Psoas muscle (tissue), 8 donors: ENCODE measurements around the gene SIGLEC1. TPM values are rescaled to one million over a fixed set of nuclear protein-coding genes. Genes with fewer than 3 reads are reported as not detected.

ENCODE experiments used
- ATAC-seq, 4 donors: fragments of 200-7000 bp; cut with Tn5 transposase; one replicate each; pipeline ENCODE4 v1.9.1; 2020; ENCODE audit warnings: moderate library complexity in 3 of 4, mild to moderate bottlenecking in 2 of 4
- DNase-seq, 2 donors: peaks; one replicate each; pipeline ENCODE4 v3.0.0-alpha.2; 2020
- H3K27ac ChIP-seq: fragments of 200-600 bp; one replicate; pipeline ENCODE4 v1.8.0; 2022
- H3K27me3 ChIP-seq, 3 donors: fragments of 200-600 bp in 1 of 3; one replicate each; pipeline versions ENCODE4 v1.6.1 to v1.8.0; 2013 to 2022; ENCODE audit warnings: low read length in 2 of 3, mild to moderate bottlenecking in 2 of 3, moderate library complexity in 1 of 3; ENCODE audit not compliant: insufficient read depth in 3 of 3
- H3K36me3 ChIP-seq, 2 donors: fragments of 200-600 bp in 1 of 2; one replicate each; pipeline versions ENCODE4 v1.6.1 to v1.8.0; 2013 to 2022; ENCODE audit warnings: low read depth in 1 of 2, mild to moderate bottlenecking in 1 of 2, moderate library complexity in 1 of 2; ENCODE audit not compliant: insufficient read depth in 1 of 2
- H3K4me1 ChIP-seq: fragments of 200-600 bp; one replicate; pipeline ENCODE4 v1.8.0; 2022
- H3K4me3 ChIP-seq: fragments of 200-600 bp; one replicate; pipeline ENCODE4 v1.8.0; 2022; ENCODE audit warnings: mild to moderate bottlenecking
- H3K9me3 ChIP-seq: fragments of 200-600 bp; one replicate; pipeline ENCODE4 v1.8.0; 2022
- CTCF ChIP-seq: fragments of 200-600 bp; IDR thresholded peaks from one replicate; pipeline ENCODE4 v1.8.0; 2022; ENCODE audit warnings: antibody characterized with exemption
- WGBS, 3 donors: extraction: QIAGEN DNeasy Blood & Tissue Kit; methylation state at CpG; one replicate each; pipeline versions ENCODE4 v1.1.6 to v1.1.7; 2013; 5-methylcytosine and 5-hydroxymethylcytosine counted together
- intact Hi-C, 2 donors: fragments of 100-400 bp; cut with DNase I; formaldehyde crosslinking; loops; one replicate each; pipeline versions ENCODE4 v1.11.0 to v1.14.2; 2022
- polyA plus RNA-seq, 3 donors: library from polyadenylated mRNA; stranded (reverse); fragments of 200-250 nt; gene quantifications; one replicate each; pipeline ENCODE4 v1.2.3, GENCODE V29; 2013
- total RNA-seq, 4 donors: library from RNA; stranded (reverse); fragmentation: NEBNext Ultra II Directional in 2 of 4; extraction: Animal tissue kit (Norgen Biotek cat#: 25700) in 2 of 4; gene quantifications; one replicate each; pipeline versions ENCODE4 v1.2.1 to v1.2.4, GENCODE V29; 2021 to 2023
- donor health status: healthy with polysubstance abuse.
- donor health status: DM: no; HTN: no; CAD: no; lungs with moderate emphysema.
- donor health status: Bipolar disorder and iron deficiency.
- donor health status: healthy.
- donor health status: DM: yes; HTN: yes; CAD: no.
- donor health status: DM: no; HTN: no; CAD: no.
- donor health status: DM: no; HTN: no; CAD: no.
- donor health status: DM: yes; HTN: yes; CAD: no.

SIGLEC1 gene
- total and polyA plus RNA-seq, 7 donors: 0.98 to 6.2 (median 2.6) TPM

GRCh38 chr20:3681931-3682781 lies 30.2 kb downstream of the SIGLEC1 start, which contains the start of gene ADAM33:
Gene ADAM33 (minus strand): TSS chr20:3682010. CDS start chr20:3682004, 6 bp downstream.
- peak within 1 kb of the TSS; percentile 60 for H3K4me3 ChIP-seq
- H3K27ac ChIP-seq: peak within 1 kb of the TSS; percentile 52
- ATAC-seq (peak; percentile 25 to 41 (median 34)), DNase-seq (peak; percentile 75 to 80)
- TF ChIP-seq CTCF: no peak
- peaks cover 6% of the 10 kb centered on the region for H3K4me1 ChIP-seq
- 7 to 9% (median 9%) methylated on average over 55 to 65 of the region's 65 CpGs for WGBS, 3 donors
- H3K36me3 ChIP-seq: no peaks in the 10 kb centered on the region
- no peaks in the 10 kb centered on the region for H3K9me3 ChIP-seq
- peaks cover 0 to 24% (median 0%) of the 10 kb centered on the region in 3 donors for H3K27me3 ChIP-seq
- intact Hi-C loops: no loop called here

GRCh38 chr20:3681352-3681930 lies 31.0 kb downstream of the SIGLEC1 start:
- Histone ChIP-seq H3K27ac (peak overlapping the region; percentile 41), H3K4me1 (peaks cover 2% of the 10 kb centered on the region), H3K4me3 (peak overlapping the region; percentile 60), H3K9me3 (no peaks in the 10 kb centered on the region), H3K27me3 (peaks cover 0 to 24% (median 0%) of the 10 kb centered on the region in 3 donors), H3K36me3 (no peaks in the 10 kb centered on the region)
- DNase-seq: no peak
- ATAC-seq: no peak
- WGBS, 3 donors: 13 to 20% (median 19%) methylated on average over 14 to 32 of the region's 32 CpGs
- intact Hi-C loops: no loop called here
- no peak for TF ChIP-seq CTCF

- ATAC-seq (no peak), DNase-seq (no peak)
- Histone ChIP-seq H3K4me1 (no peaks in the 10 kb centered on the region), H3K27me3 (peaks cover 0 to 24% (median 0%) of the 10 kb centered on the region in 3 donors), H3K4me3 (peak overlapping the region; percentile 60), H3K9me3 (no peaks in the 10 kb centered on the region), H3K36me3 (no peaks in the 10 kb centered on the region), H3K27ac (no peak overlapping the region)
- TF ChIP-seq CTCF: no peak
- 57 to 71% (median 58%) methylated on average over 13 to 15 of the region's 15 CpGs for WGBS, 3 donors
- intact Hi-C loops: no loop called here
Observed at GRCh38 chr20:3680701-3681351, 31.6 kb downstream of the SIGLEC1 start.

- intact Hi-C loops: loop anchor here (2.0 to 10.0 kb wide), 3 partner anchors 31 to 405 kb away; no protein-coding TSS in a partner anchor
- 59 to 76% (median 69%) methylated on average over 18 of the region's 18 CpGs for WGBS, 3 donors
- no peaks in the 10 kb centered on the region for H3K9me3 ChIP-seq
- peak overlapping the region; percentile 60 for H3K4me3 ChIP-seq
- no peak for TF ChIP-seq CTCF
- peaks cover 0 to 30% (median 3%) of the 10 kb centered on the region in 3 donors for H3K27me3 ChIP-seq
- DNase-seq (peak; percentile 78 to 79), ATAC-seq (peak in 2 of 4 donors; percentile 11 to 30)
- H3K4me1 ChIP-seq: no peaks in the 10 kb centered on the region
- H3K36me3 ChIP-seq: no peaks in the 10 kb centered on the region
- peak overlapping the region; percentile 38 for H3K27ac ChIP-seq
Observed at GRCh38 chr20:3679749-3680700, 32.4 kb downstream of the SIGLEC1 start.
